Measurements from ENCODE around the gene NDUFV2.

DNA sequence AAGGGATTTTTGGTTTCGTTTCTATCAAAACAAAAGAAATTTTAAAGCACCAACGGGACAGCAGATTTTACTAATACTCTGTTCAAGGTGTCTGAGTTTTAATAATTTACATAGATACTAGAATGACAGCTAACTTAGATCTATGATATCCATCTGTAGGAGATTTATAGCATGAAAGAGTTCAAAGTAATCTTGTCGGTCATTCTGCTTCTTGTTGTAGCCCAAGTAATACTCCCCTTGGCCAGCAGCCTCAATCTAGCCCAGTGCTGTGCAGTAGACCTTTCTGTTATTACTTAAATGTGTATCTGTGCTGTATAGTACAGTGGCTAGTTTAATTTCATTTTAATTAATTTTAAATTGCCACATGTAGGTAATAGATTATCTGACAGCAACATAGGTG, 78.8 kb downstream of the NDUFV2 start:
- TF ChIP-seq ARNTL (CRISPR knock-in tag; IDR thresholded peaks at IDR 0.05; ENCODE audit: borderline replicate concordance, low read depth) = no peak
- no peak for TF ChIP-seq ESRRG (CRISPR knock-in tag; IDR thresholded peaks at IDR 0.05)
- TF ChIP-seq, protein P1, sequence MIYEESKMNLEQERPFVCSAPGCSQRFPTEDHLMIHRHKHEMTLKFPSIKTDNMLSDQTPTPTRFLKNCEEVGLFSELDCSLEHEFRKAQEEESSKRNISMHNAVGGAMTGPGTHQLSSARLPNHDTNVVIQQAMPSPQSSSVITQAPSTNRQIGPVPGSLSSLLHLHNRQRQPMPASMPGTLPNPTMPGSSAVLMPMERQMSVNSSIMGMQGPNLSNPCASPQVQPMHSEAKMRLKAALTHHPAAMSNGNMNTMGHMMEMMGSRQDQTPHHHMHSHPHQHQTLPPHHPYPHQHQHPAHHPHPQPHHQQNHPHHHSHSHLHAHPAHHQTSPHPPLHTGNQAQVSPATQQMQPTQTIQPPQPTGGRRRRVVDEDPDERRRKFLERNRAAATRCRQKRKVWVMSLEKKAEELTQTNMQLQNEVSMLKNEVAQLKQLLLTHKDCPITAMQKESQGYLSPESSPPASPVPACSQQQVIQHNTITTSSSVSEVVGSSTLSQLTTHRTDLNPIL (CRISPR knock-in tag; IDR thresholded peaks at IDR 0.05; ENCODE audit: low read depth) = no peak
- no peak for TF ChIP-seq CSDC2 (CRISPR knock-in tag; IDR thresholded peaks at IDR 0.05)
- TF ChIP-seq, protein P2, sequence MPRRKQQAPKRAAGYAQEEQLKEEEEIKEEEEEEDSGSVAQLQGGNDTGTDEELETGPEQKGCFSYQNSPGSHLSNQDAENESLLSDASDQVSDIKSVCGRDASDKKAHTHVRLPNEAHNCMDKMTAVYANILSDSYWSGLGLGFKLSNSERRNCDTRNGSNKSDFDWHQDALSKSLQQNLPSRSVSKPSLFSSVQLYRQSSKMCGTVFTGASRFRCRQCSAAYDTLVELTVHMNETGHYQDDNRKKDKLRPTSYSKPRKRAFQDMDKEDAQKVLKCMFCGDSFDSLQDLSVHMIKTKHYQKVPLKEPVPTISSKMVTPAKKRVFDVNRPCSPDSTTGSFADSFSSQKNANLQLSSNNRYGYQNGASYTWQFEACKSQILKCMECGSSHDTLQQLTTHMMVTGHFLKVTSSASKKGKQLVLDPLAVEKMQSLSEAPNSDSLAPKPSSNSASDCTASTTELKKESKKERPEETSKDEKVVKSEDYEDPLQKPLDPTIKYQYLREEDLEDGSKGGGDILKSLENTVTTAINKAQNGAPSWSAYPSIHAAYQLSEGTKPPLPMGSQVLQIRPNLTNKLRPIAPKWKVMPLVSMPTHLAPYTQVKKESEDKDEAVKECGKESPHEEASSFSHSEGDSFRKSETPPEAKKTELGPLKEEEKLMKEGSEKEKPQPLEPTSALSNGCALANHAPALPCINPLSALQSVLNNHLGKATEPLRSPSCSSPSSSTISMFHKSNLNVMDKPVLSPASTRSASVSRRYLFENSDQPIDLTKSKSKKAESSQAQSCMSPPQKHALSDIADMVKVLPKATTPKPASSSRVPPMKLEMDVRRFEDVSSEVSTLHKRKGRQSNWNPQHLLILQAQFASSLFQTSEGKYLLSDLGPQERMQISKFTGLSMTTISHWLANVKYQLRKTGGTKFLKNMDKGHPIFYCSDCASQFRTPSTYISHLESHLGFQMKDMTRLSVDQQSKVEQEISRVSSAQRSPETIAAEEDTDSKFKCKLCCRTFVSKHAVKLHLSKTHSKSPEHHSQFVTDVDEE (CRISPR knock-in tag; IDR thresholded peaks at IDR 0.05) = no peak
- TF ChIP-seq RARB (CRISPR knock-in tag; IDR thresholded peaks at IDR 0.05) = no peak
- TF ChIP-seq, protein P3, sequence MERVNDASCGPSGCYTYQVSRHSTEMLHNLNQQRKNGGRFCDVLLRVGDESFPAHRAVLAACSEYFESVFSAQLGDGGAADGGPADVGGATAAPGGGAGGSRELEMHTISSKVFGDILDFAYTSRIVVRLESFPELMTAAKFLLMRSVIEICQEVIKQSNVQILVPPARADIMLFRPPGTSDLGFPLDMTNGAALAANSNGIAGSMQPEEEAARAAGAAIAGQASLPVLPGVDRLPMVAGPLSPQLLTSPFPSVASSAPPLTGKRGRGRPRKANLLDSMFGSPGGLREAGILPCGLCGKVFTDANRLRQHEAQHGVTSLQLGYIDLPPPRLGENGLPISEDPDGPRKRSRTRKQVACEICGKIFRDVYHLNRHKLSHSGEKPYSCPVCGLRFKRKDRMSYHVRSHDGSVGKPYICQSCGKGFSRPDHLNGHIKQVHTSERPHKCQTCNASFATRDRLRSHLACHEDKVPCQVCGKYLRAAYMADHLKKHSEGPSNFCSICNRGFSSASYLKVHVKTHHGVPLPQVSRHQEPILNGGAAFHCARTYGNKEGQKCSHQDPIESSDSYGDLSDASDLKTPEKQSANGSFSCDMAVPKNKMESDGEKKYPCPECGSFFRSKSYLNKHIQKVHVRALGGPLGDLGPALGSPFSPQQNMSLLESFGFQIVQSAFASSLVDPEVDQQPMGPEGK (CRISPR knock-in tag; IDR thresholded peaks at IDR 0.05; ENCODE audit: borderline replicate concordance) = no peak
- no peak for TF ChIP-seq ZFP30 (CRISPR knock-in tag; IDR thresholded peaks at IDR 0.05)
- no peak for TF ChIP-seq GLIS3 (CRISPR knock-in tag; IDR thresholded peaks at IDR 0.05)
- TF ChIP-seq, protein P4, sequence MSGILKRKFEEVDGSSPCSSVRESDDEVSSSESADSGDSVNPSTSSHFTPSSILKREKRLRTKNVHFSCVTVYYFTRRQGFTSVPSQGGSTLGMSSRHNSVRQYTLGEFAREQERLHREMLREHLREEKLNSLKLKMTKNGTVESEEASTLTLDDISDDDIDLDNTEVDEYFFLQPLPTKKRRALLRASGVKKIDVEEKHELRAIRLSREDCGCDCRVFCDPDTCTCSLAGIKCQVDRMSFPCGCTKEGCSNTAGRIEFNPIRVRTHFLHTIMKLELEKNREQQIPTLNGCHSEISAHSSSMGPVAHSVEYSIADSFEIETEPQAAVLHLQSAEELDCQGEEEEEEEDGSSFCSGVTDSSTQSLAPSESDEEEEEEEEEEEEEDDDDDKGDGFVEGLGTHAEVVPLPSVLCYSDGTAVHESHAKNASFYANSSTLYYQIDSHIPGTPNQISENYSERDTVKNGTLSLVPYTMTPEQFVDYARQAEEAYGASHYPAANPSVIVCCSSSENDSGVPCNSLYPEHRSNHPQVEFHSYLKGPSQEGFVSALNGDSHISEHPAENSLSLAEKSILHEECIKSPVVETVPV (CRISPR knock-in tag; IDR thresholded peaks at IDR 0.05) = no peak
- TF ChIP-seq ZC3H10 (CRISPR knock-in tag; IDR thresholded peaks at IDR 0.05) = no peak
- TF ChIP-seq SNAI2 (CRISPR knock-in tag; IDR thresholded peaks at IDR 0.05) = no peak
